Stimulated activated CD8-positive, alpha-beta memory T cell treated with anti-CD3 and anti-CD28 coated beads, Interleukin-15, amount 100 ng/mL, for 48 hours (primary cell): ENCODE results near the gene ZSWIM7.

ENCODE experiments used
- DNase-seq, 2 donors: peaks; one replicate each; pipeline ENCODE4 v3.0.0-alpha.2; 2020; ENCODE audit warnings: low read depth in 2 of 2

The ZSWIM7 gene

GRCh38 chr17:15931394-15931793 is 68.1 kb downstream of the ZSWIM7 start:
- no peak for DNase-seq

DNA sequence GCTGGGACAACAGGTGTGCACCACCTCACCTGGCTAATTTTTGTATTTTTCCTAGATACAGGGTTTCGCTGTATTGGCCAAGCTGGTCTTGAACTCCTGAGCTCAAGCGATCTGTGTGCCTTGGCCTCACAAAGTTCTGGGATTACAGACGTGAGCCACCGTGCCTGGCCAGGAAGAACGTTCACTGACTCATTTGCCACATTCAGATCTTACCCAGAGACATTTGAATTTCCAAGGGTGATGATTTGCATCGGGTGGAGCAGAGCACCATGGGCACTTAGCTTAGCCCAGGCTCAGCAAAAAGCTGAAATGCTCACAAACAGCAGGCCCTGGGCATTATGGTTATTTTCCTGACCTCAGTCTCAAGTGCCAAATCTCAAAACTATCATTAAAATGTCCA is 69.1 kb downstream of the ZSWIM7 start:
- DNase-seq = no peak

GRCh38 chr17:15929941-15930340 is 69.6 kb downstream of the ZSWIM7 start:
- no peak for DNase-seq

- DNase-seq = no peak
Measured at GRCh38 chr17:15928286-15928785, 71.2 kb downstream of the ZSWIM7 start.
